ENCODE measurements around the gene PPARG.
"Not testable (repeated sequence)": the region's sequence is repeated elsewhere in the genome, so short reads cannot be mapped to it uniquely, and the experiment has no call there.

The PPARG gene

GRCh38 chr3:12288182-12289129 is at the start of gene PPARG:
Gene PPARG (plus strand): TSS chr3:12289070. CDS start chr3:12379712, 90,642 bp downstream.
- DNase-seq: no peak

GRCh38 chr3:12239301-12239700 is 49.6 kb upstream of the PPARG start:
- DNase-seq: no peak

- DNase-seq: no peak
Observed at GRCh38 chr3:12242772-12243171, 46.1 kb upstream of the PPARG start.

GRCh38 chr3:12246497-12247163 is 42.2 kb upstream of the PPARG start:
- DNase-seq: no peak

- DNase-seq: no peak
Observed at GRCh38 chr3:12247411-12247810, 41.5 kb upstream of the PPARG start.

- DNase-seq: no peak
Observed at GRCh38 chr3:12249519-12249918, 39.4 kb upstream of the PPARG start.

GRCh38 chr3:12252889-12253288 is 36.0 kb upstream of the PPARG start:
- no peak for DNase-seq

GRCh38 chr3:12253516-12254343 is 35.1 kb upstream of the PPARG start:
- no peak for DNase-seq

- DNase-seq: no peak
Observed at GRCh38 chr3:12255393-12255792, 33.5 kb upstream of the PPARG start.

GRCh38 chr3:12258911-12259310 is 30.0 kb upstream of the PPARG start:
- no peak for DNase-seq

GRCh38 chr3:12262173-12262572 is 26.7 kb upstream of the PPARG start:
- DNase-seq: not testable (repeated sequence)

GRCh38 chr3:12265508-12265907 is 23.4 kb upstream of the PPARG start:
- DNase-seq: no peak

- DNase-seq: no peak
Observed at GRCh38 chr3:12266038-12266437, 22.8 kb upstream of the PPARG start.

- DNase-seq: no peak
Observed at GRCh38 chr3:12267376-12268030, 21.4 kb upstream of the PPARG start.

- DNase-seq: no peak
Observed at GRCh38 chr3:12268049-12268735, 20.7 kb upstream of the PPARG start.

- no peak for DNase-seq
Observed at GRCh38 chr3:12270976-12271375, 17.9 kb upstream of the PPARG start.

- DNase-seq: no peak
Observed at GRCh38 chr3:12273045-12273695, 15.7 kb upstream of the PPARG start.

GRCh38 chr3:12275974-12276650 is 12.8 kb upstream of the PPARG start:
- no peak for DNase-seq

GRCh38 chr3:12276827-12277226 is 12.0 kb upstream of the PPARG start:
- DNase-seq: not testable (repeated sequence)

GRCh38 chr3:12278566-12278965 is 10.3 kb upstream of the PPARG start:
- DNase-seq: no peak
